ENCODE measurements around the gene MYH15. TPM values are rescaled to one million over a fixed set of nuclear protein-coding genes. Genes with fewer than 3 reads are reported as not detected.

The MYH15 gene
- polyA plus RNA-seq, 4 donors = 0.27 to 0.48 (median 0.35) TPM; not detected in 1

DNA sequence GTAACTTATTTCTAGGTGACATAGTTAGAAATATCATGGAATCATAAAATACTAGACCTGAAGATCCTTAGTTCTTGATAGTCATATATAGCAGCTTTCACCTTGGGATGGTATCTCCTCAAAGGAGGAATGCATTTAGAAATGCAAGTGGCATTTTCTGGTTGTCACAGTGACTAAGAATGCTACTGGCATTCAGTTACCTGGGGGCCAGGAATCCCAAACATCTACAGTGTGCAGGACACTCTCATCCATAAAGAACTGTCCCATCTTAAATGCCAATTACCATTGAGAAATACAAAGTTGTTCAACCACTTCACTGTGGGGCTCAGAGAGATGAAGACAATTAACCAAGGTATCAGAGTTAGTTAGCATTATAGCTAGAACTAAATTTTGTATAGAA lies 36.7 kb downstream of the MYH15 start:
- H3K27ac ChIP-seq (ENCODE audit: low read depth in 1 of 3, low read length in 2 of 3) = no peak overlapping the region
- H3K36me3 ChIP-seq (ENCODE audit: control insufficient read depth in 3 of 3, insufficient read depth in 2 of 3, low read depth in 1 of 3, low read length in 3 of 3) = no peaks in the 10 kb centered on the region
- H3K9me3 ChIP-seq (ENCODE audit: control insufficient read depth in 2 of 2, insufficient read depth in 1 of 2, low read depth in 1 of 2, low read length in 1 of 2) = no peaks in the 10 kb centered on the region
- DNase-seq = no peak
- H3K27me3 ChIP-seq (ENCODE audit: control insufficient read depth in 3 of 3, insufficient read depth in 3 of 3, low read length in 3 of 3) = no peaks in the 10 kb centered on the region
- H3K4me1 ChIP-seq (ENCODE audit: control insufficient read depth in 3 of 3, insufficient read depth in 2 of 3, low read depth in 1 of 3, low read length in 2 of 3) = no peaks in the 10 kb centered on the region
- H3K4me3 ChIP-seq (ENCODE audit: low read depth in 1 of 3, low read length in 3 of 3) = no peak overlapping the region
- FAIRE-seq = no peak

DNA sequence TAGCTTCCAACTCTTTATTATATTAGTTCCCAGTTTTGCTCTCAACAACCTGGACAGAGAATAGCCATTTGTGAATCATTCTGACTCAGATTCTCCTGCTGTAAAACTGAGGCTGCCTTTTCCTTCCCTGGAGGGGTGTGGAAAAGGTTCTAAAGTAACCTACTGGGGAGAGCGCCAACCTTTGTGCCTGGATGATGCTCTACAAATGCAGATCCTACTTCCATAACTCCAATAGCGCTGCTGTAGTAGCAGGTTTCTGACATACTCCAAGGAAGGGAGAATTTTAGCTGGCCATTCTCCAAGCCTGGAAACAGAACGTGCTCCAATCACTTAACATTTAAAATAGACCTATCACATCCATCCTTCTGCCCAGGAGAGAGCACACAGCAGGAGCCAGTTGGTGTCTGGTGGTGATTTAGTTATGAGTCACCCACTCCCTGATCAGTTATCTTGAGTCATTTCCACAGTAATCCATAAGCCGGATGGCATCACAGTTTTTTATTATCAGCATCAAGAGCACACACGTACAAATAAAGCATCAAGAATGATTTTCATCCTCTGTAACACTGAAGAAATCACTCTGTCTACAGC lies 38.3 kb downstream of the MYH15 start:
- DNase-seq = peak in 1 of 2 donors; percentile 15
- 42 to 65% (median 58%) methylated on average over 5 of the region's 5 CpGs for WGBS, 3 donors

DNA sequence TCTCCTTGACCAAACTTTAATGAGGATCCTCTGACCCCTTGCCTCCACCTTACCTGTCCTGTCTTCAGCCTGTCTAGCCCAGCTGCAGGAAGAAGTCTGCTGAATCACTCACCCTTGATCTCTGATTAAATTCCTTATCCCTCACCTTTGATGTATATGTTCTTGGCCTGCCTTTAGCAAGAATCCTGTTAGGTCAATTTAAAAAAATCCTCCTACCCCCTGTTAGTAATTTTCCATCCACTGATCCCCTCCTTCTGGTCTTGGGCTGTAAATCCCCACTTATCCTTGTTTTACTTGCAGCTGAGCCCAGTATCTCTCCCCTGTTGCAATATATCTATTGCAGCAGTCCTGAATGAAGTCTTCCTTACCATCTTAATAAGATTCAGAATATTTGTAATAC lies 39.0 kb downstream of the MYH15 start:
- Histone ChIP-seq H3K27ac (ENCODE audit: low read depth in 1 of 3, low read length in 2 of 3) (no peak overlapping the region), H3K4me1 (ENCODE audit: control insufficient read depth in 3 of 3, insufficient read depth in 2 of 3, low read depth in 1 of 3, low read length in 2 of 3) (no peaks in the 10 kb centered on the region), H3K4me3 (ENCODE audit: low read depth in 1 of 3, low read length in 3 of 3) (no peak overlapping the region), H3K27me3 (ENCODE audit: control insufficient read depth in 3 of 3, insufficient read depth in 3 of 3, low read length in 3 of 3) (no peaks in the 10 kb centered on the region), H3K9me3 (ENCODE audit: control insufficient read depth in 2 of 2, insufficient read depth in 1 of 2, low read depth in 1 of 2, low read length in 1 of 2) (no peaks in the 10 kb centered on the region), H3K36me3 (ENCODE audit: control insufficient read depth in 3 of 3, insufficient read depth in 2 of 3, low read depth in 1 of 3, low read length in 3 of 3) (no peaks in the 10 kb centered on the region)
- DNase-seq (peak in 1 of 2 donors; percentile 17), FAIRE-seq (no peak)

More for the DNA sequence above, 38.3 kb downstream of the MYH15 start:
- H3K36me3 ChIP-seq (ENCODE audit: control insufficient read depth in 3 of 3, insufficient read depth in 2 of 3, low read depth in 1 of 3, low read length in 3 of 3) = no peaks in the 10 kb centered on the region
- H3K27ac ChIP-seq (ENCODE audit: low read depth in 1 of 3, low read length in 2 of 3) = no peak overlapping the region
- no peaks in the 10 kb centered on the region for H3K27me3 ChIP-seq (ENCODE audit: control insufficient read depth in 3 of 3, insufficient read depth in 3 of 3, low read length in 3 of 3)
- FAIRE-seq = no peak
- no peaks in the 10 kb centered on the region for H3K4me1 ChIP-seq (ENCODE audit: control insufficient read depth in 3 of 3, insufficient read depth in 2 of 3, low read depth in 1 of 3, low read length in 2 of 3)
- H3K9me3 ChIP-seq (ENCODE audit: control insufficient read depth in 2 of 2, insufficient read depth in 1 of 2, low read depth in 1 of 2, low read length in 1 of 2) = no peaks in the 10 kb centered on the region
- no peak overlapping the region for H3K4me3 ChIP-seq (ENCODE audit: low read depth in 1 of 3, low read length in 3 of 3)

DNA sequence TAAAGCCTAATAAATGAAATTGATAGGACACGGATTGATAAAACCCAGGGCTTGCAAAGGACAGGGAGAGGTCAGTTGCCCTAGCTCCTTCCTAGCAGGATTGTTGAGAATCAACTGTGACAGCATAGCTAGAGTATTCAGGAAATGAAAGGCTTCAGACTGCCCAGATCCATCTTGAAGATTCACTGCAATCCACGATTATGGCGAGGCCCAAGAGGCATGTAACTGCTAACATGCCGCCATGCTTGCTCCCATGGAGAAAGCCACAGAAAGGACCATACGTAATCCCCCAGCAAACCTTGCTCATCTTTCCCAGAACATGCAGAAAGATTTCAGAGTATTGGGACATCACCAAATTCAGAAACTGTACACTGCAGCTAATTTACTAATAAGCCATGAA lies 41.3 kb downstream of the MYH15 start:
- no peak overlapping the region for H3K4me3 ChIP-seq (ENCODE audit: low read depth in 1 of 3, low read length in 3 of 3)
- H3K36me3 ChIP-seq (ENCODE audit: control insufficient read depth in 3 of 3, insufficient read depth in 2 of 3, low read depth in 1 of 3, low read length in 3 of 3) = no peaks in the 10 kb centered on the region
- H3K27me3 ChIP-seq (ENCODE audit: control insufficient read depth in 3 of 3, insufficient read depth in 3 of 3, low read length in 3 of 3) = no peaks in the 10 kb centered on the region
- H3K9me3 ChIP-seq (ENCODE audit: control insufficient read depth in 2 of 2, insufficient read depth in 1 of 2, low read depth in 1 of 2, low read length in 1 of 2) = no peaks in the 10 kb centered on the region
- FAIRE-seq (no peak), DNase-seq (no peak)
- H3K27ac ChIP-seq (ENCODE audit: low read depth in 1 of 3, low read length in 2 of 3) = no peak overlapping the region
- 89 to 94% (median 93%) methylated on average over 5 of the region's 5 CpGs for WGBS, 3 donors
- H3K4me1 ChIP-seq (ENCODE audit: control insufficient read depth in 3 of 3, insufficient read depth in 2 of 3, low read depth in 1 of 3, low read length in 2 of 3) = no peaks in the 10 kb centered on the region

DNA sequence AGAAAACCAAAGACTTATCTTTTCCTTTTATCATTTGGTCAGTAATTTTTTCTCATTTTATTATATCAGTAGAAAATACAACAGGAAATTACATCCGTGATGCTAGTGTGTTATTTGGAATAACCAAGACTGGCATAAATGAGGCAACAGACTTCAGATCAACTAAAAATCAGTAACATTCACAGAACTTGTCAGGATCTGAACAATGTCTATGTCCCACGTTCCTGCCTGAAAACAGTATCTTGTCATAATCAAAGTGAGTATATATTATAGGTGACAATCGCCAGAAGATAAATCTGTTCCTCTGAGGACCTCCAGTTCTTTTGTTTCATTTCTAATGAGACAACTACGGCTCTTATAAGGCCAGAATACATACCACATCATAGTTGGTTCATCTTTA lies 41.8 kb downstream of the MYH15 start:
- Histone ChIP-seq H3K27me3 (ENCODE audit: control insufficient read depth in 3 of 3, insufficient read depth in 3 of 3, low read length in 3 of 3) (no peaks in the 10 kb centered on the region), H3K4me3 (ENCODE audit: low read depth in 1 of 3, low read length in 3 of 3) (no peak overlapping the region), H3K4me1 (ENCODE audit: control insufficient read depth in 3 of 3, insufficient read depth in 2 of 3, low read depth in 1 of 3, low read length in 2 of 3) (no peaks in the 10 kb centered on the region), H3K27ac (ENCODE audit: low read depth in 1 of 3, low read length in 2 of 3) (no peak overlapping the region), H3K36me3 (ENCODE audit: control insufficient read depth in 3 of 3, insufficient read depth in 2 of 3, low read depth in 1 of 3, low read length in 3 of 3) (no peaks in the 10 kb centered on the region), H3K9me3 (ENCODE audit: control insufficient read depth in 2 of 2, insufficient read depth in 1 of 2, low read depth in 1 of 2, low read length in 1 of 2) (no peaks in the 10 kb centered on the region)
- DNase-seq (no peak), FAIRE-seq (no peak)
- WGBS, 3 donors = 55 to 66% (median 62%) methylated on average over 4 of the region's 4 CpGs

DNA sequence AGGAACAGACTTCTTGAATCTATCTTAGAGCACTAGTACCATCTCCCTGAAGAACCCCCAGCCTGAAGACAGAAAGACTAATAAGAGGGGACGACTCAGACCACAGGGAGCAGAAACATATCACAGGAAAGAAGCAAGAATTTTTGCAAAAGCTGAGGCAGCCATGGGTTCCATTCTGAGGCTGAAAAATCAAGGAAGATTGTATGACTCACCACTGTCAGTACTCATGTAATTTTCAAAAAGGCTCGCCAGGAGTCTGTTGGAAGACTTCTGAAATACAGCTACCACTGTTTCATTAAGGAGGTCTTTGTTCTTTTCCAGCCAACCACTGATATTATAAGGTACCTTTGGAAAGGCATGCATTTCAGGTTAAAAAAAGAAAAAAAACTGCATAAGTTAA lies 47.5 kb downstream of the MYH15 start:
- no peaks in the 10 kb centered on the region for H3K4me1 ChIP-seq (ENCODE audit: control insufficient read depth in 3 of 3, insufficient read depth in 2 of 3, low read depth in 1 of 3, low read length in 2 of 3)
- DNase-seq (no peak), FAIRE-seq (no peak)
- WGBS, 3 donors = 82 to 94% (median 93%) methylated on average over 2 of the region's 2 CpGs
- H3K4me3 ChIP-seq (ENCODE audit: low read depth in 1 of 3, low read length in 3 of 3) = no peak overlapping the region
- H3K27me3 ChIP-seq (ENCODE audit: control insufficient read depth in 3 of 3, insufficient read depth in 3 of 3, low read length in 3 of 3) = no peaks in the 10 kb centered on the region
- no peaks in the 10 kb centered on the region for H3K36me3 ChIP-seq (ENCODE audit: control insufficient read depth in 3 of 3, insufficient read depth in 2 of 3, low read depth in 1 of 3, low read length in 3 of 3)
- no peak overlapping the region for H3K27ac ChIP-seq (ENCODE audit: low read depth in 1 of 3, low read length in 2 of 3)
- no peaks in the 10 kb centered on the region for H3K9me3 ChIP-seq (ENCODE audit: control insufficient read depth in 2 of 2, insufficient read depth in 1 of 2, low read depth in 1 of 2, low read length in 1 of 2)

DNA sequence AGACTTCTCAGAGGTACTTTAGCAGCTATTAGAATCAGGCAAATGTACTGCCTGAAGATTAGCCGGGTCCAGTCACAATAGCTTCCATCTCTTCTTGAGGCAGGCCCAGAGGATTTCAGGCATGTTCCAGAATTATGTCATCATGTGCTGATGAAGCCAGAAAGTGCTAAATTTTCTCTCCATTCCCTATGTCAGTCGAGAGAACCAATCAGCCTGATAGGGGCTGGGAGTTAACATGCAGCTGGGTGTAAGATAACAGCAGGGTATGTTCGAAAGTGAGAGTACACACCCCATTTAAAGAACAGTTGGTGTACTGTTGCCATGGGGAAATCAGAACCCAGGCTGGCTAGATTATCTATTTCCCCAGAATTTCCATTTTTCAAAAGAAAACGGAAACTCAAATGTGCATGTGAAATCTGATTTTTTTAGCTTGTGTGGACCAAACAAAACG lies 48.7 kb downstream of the MYH15 start:
- Histone ChIP-seq H3K27me3 (ENCODE audit: control insufficient read depth in 3 of 3, insufficient read depth in 3 of 3, low read length in 3 of 3) (no peaks in the 10 kb centered on the region), H3K4me3 (ENCODE audit: low read depth in 1 of 3, low read length in 3 of 3) (no peak overlapping the region), H3K4me1 (ENCODE audit: control insufficient read depth in 3 of 3, insufficient read depth in 2 of 3, low read depth in 1 of 3, low read length in 2 of 3) (no peaks in the 10 kb centered on the region), H3K36me3 (ENCODE audit: control insufficient read depth in 3 of 3, insufficient read depth in 2 of 3, low read depth in 1 of 3, low read length in 3 of 3) (no peaks in the 10 kb centered on the region), H3K9me3 (ENCODE audit: control insufficient read depth in 2 of 2, insufficient read depth in 1 of 2, low read depth in 1 of 2, low read length in 1 of 2) (no peaks in the 10 kb centered on the region), H3K27ac (ENCODE audit: low read depth in 1 of 3, low read length in 2 of 3) (no peak overlapping the region)
- WGBS, 3 donors = 22 to 41% (median 40%) methylated on average over 5 of the region's 5 CpGs
- DNase-seq = peak; percentile 25 to 27
- FAIRE-seq = no peak

DNA sequence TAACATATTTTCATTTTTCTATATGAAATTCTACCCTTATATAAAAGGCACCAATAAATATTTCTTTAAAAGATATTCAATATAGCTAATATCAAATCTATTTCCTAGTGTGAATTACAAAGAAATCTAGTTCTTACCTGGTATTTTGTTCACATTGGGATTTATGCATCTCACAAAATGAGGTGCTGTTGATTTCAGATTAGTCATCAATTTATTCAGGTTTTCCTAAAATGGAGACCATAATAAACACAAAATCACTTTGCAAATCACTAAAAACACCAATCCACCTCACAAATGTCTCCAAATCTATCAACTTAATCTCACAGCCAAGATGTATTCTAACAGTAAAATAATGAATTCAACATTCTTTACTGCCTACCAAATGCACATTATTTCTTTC lies 51.2 kb downstream of the MYH15 start:
- FAIRE-seq (no peak), DNase-seq (no peak)
- Histone ChIP-seq H3K27me3 (ENCODE audit: control insufficient read depth in 3 of 3, insufficient read depth in 3 of 3, low read length in 3 of 3) (no peaks in the 10 kb centered on the region), H3K27ac (ENCODE audit: low read depth in 1 of 3, low read length in 2 of 3) (no peak overlapping the region), H3K36me3 (ENCODE audit: control insufficient read depth in 3 of 3, insufficient read depth in 2 of 3, low read depth in 1 of 3, low read length in 3 of 3) (peaks cover 0 to 1% (median 0%) of the 10 kb centered on the region in 3 donors), H3K4me1 (ENCODE audit: control insufficient read depth in 3 of 3, insufficient read depth in 2 of 3, low read depth in 1 of 3, low read length in 2 of 3) (no peaks in the 10 kb centered on the region), H3K4me3 (ENCODE audit: low read depth in 1 of 3, low read length in 3 of 3) (no peak overlapping the region), H3K9me3 (ENCODE audit: control insufficient read depth in 2 of 2, insufficient read depth in 1 of 2, low read depth in 1 of 2, low read length in 1 of 2) (no peaks in the 10 kb centered on the region)

DNA sequence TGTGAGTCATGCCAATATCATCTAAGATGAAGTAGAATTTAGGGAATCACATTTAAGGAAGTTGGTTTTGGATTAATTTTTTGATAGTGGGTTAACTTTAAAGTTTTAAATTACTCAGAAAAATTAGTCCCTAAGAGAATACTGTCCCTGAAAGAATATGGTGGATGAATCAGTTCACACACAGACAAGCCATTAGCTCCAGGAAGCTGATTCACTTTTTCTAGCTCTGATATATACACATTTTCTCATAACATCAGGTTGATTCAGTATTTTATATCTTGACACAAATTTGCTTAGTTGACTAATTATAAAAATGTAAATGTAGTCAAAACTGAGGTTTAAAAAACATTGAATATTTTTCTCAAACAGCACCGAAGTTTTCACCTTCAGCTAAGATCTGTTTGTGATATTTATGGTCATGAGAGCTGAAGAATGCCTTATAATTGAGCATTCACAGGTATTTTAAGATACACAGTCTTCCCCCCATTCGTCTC lies 55.1 kb downstream of the MYH15 start:
- H3K4me3 ChIP-seq (ENCODE audit: low read depth in 1 of 3, low read length in 3 of 3) = no peak overlapping the region
- FAIRE-seq (no peak), DNase-seq (no peak)
- H3K27me3 ChIP-seq (ENCODE audit: control insufficient read depth in 3 of 3, insufficient read depth in 3 of 3, low read length in 3 of 3) = no peaks in the 10 kb centered on the region
- H3K36me3 ChIP-seq (ENCODE audit: control insufficient read depth in 3 of 3, insufficient read depth in 2 of 3, low read depth in 1 of 3, low read length in 3 of 3) = peaks cover 0 to 1% (median 0%) of the 10 kb centered on the region in 3 donors
- no peaks in the 10 kb centered on the region for H3K9me3 ChIP-seq (ENCODE audit: control insufficient read depth in 2 of 2, insufficient read depth in 1 of 2, low read depth in 1 of 2, low read length in 1 of 2)
- 78 to 93% (median 89%) methylated on average over 2 of the region's 2 CpGs for WGBS, 3 donors
- H3K27ac ChIP-seq (ENCODE audit: low read depth in 1 of 3, low read length in 2 of 3) = no peak overlapping the region
- peaks cover 0 to 8% (median 2%) of the 10 kb centered on the region in 3 donors for H3K4me1 ChIP-seq (ENCODE audit: control insufficient read depth in 3 of 3, insufficient read depth in 2 of 3, low read depth in 1 of 3, low read length in 2 of 3)
